Measurements from ENCODE around the gene OR8J3. TPM values are rescaled to one million over a fixed set of nuclear protein-coding genes. Genes with fewer than 3 reads are reported as not detected.

The OR8J3 gene, protein sequence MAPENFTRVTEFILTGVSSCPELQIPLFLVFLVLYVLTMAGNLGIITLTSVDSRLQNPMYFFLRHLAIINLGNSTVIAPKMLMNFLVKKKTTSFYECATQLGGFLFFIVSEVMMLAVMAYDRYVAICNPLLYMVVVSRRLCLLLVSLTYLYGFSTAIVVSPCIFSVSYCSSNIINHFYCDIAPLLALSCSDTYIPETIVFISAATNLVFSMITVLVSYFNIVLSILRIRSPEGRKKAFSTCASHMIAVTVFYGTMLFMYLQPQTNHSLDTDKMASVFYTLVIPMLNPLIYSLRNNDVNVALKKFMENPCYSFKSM
- not detected in 2 replicates for total RNA-seq

GRCh38 chr11:56140151-56140661 lies at the start of gene OR8J3:
TSS of gene OR8J3 (minus strand) at chr11:56140201. CDS start at chr11:56137718, 2,483 bp downstream.

DNA sequence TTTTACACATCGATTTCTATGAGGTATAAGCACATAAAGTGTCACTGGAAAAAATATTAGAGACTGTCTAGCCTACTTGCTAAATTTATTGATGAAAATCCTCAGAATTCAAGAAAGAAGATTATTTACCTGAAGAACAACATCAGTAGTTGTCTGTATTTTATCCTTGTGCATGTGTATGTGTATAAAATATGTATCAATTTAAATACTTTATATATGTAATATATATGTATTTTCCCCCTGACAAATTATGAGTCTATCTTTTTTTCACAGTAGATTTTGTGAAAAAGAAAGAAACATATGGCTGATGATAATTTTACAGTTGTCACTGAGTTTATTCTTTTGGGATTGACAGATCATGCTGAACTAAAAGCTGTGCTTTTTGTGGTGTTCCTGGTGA lies 36.3 kb upstream of the OR8J3 start, which contains the start of gene OR5J2:
Gene OR5J2 (plus strand): TSS at position 301 of the 400 bp plus-strand sequence. CDS start 0 bp downstream, at position 301.

DNA sequence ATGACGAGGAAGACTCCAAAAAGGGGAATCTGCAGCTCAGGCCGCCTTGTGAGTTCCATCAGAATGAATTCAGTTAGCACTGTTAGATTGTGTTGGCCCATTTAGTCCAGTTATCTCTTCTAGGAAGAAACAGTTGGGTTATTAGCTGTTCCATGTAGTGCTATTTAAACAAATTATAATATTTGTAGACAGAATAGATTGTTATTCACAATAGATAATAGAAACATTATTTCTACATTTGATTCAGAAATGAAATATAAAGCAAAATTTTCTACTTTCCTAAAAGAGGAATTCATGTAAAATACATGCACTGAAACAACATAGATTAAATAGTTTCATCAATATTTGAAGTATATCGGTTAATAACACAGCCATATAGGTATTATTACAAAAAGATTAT lies 20.2 kb upstream of the OR8J3 start, which contains the start of gene OR8K5:
Gene OR8K5 (minus strand): TSS at position 101 of the 400 bp plus-strand sequence. CDS start 0 bp downstream, at position 101.

DNA sequence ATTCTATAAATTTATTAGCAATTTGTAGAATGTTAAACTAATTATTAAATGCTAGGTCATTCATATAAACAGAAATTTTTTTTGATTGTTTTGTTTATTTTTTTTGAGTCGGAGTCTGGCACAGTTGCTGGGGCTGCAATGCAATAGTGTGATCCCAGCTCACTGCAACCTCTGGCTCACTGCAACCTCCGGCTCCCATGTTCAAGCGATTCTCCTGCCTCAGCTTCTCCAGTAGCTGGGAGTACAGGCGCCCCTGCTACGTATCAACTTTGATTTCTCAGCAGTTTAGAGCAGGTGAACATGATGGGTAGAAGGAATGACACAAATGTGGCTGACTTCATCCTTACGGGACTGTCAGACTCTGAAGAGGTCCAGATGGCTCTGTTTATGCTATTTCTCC lies 17.9 kb downstream of the OR8J3 start, which contains the start of gene OR8H3:
Gene OR8H3 (plus strand): TSS at position 301 of the 400 bp plus-strand sequence. CDS start 0 bp downstream, at position 301.

DNA sequence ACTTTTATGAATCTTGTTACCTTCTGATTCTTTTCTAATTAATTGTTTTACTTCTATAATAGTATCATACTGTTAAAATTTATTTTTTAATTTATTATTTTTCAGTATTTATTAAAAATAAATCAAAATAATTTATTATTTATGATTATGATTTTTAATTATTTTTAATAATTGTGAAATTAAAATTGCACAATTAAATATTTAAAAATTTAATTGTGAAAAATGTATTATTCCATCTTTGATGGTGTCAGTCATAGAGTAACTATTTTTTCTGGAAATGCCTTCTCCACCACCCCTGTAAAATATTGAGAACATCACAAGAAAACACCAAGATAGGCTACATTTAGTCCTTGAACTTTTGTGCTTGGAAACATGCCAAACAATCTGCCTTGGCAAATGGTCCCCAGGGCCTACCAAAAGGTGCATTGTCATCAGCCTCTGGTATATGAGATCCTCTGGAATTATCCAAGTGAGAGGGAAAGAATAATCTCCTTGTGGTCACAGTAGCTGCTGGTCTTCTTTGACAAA lies 36.7 kb downstream of the OR8J3 start, which contains the start of gene OR8H2:
Gene OR8H2 (plus strand): TSS at position 478 of the 528 bp plus-strand sequence. CDS start 1,356 bp downstream, outside the sequence.

GRCh38 chr11:56093008-56093407 lies 47.0 kb downstream of the OR8J3 start, which contains the start of gene OR8I2:
TSS of gene OR8I2 (plus strand) at chr11:56093308. CDS start at chr11:56093308, 0 bp downstream.

Other genes with a start within 250 kb of the OR8J3 start
- gene OR5W2, start 225.6 kb downstream of the OR8J3 start, total RNA-seq, result not detected in 2 replicates
- not detected in 2 replicates for gene OR5I1, start 203.8 kb downstream of the OR8J3 start, total RNA-seq
- gene OR10AG1, start 170.3 kb downstream of the OR8J3 start, total RNA-seq, result not detected in 2 replicates
- not detected in 2 replicates for gene OR5F1, start 145.6 kb downstream of the OR8J3 start, total RNA-seq
- not detected in 2 replicates for gene OR5AS1, start 112.5 kb downstream of the OR8J3 start, total RNA-seq
- gene OR8I2, start 46.9 kb downstream of the OR8J3 start, total RNA-seq, result not detected in 2 replicates
- not detected in 2 replicates for gene OR8H2, start 36.5 kb downstream of the OR8J3 start, total RNA-seq
- not detected in 2 replicates for gene OR8H3, start 17.8 kb downstream of the OR8J3 start, total RNA-seq
- gene OR8K5, start 20.1 kb upstream of the OR8J3 start, total RNA-seq, result not detected in 2 replicates
- not detected in 2 replicates for gene OR5J2, start 36.4 kb upstream of the OR8J3 start, total RNA-seq
- not detected in 2 replicates for gene OR5T2, start 94.1 kb upstream of the OR8J3 start, total RNA-seq
- gene OR5T3, start 112.1 kb upstream of the OR8J3 start, total RNA-seq, result not detected in 2 replicates
- gene OR5T1, start 134.0 kb upstream of the OR8J3 start, total RNA-seq, result not detected in 2 replicates
- 0.14 TPM in 1 of 2 replicates, not detected in the other for gene OR8H1, start 152.1 kb upstream of the OR8J3 start, total RNA-seq
- not detected in 2 replicates for gene OR8K3, start 174.9 kb upstream of the OR8J3 start, total RNA-seq
- not detected in 2 replicates for gene OR8K1, start 205.8 kb upstream of the OR8J3 start, total RNA-seq
- gene OR8J1, start 214.1 kb upstream of the OR8J3 start, total RNA-seq, result not detected in 2 replicates
- not detected in 2 replicates for gene OR8U1, start 235.4 kb upstream of the OR8J3 start, total RNA-seq